Suprapubic skin (tissue), 3 donors: ENCODE data around the gene CRYBG1.

ENCODE experiments used
- POLR2A ChIP-seq, 2 donors: fragments of 450-650 bp; IDR thresholded peaks; one replicate each; pipeline ENCODE4 v1.6.1; 2017; ENCODE audit warnings: antibody characterized with exemption in 2 of 2, mild to moderate bottlenecking in 2 of 2, moderate library complexity in 2 of 2
- TF ChIP-seq, protein P1 (sequence below), 2 donors: fragments of 200-600 bp in 1 of 2; fragments of 450-650 bp in 1 of 2; sonication (generic) in 1 of 2; IDR thresholded peaks; one replicate each; pipeline ENCODE4 v1.5.1; 2016 to 2019; ENCODE audit warnings: antibody characterized with exemption in 2 of 2, mild to moderate bottlenecking in 1 of 2, moderate library complexity in 1 of 2

DNA sequence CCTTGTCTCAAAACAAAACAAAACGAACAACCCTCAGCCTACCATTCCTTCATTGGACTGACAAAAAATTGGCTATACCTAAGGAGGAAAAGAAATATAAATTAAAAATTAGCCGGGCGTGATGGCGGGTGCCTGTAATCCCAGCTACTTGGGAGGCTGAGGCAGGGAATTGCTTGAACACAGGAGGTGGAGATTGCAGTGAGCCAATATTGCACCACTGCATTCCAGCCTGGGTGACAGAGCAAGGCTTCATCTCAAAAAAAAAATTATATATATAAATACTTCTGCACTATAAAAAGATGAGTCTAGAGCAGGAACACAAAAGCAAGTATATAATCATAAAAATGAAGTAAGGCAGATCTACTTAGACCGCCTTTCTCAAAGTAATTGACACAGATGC, 109.8 kb downstream of the CRYBG1 start:
- TF ChIP-seq, protein P1, sequence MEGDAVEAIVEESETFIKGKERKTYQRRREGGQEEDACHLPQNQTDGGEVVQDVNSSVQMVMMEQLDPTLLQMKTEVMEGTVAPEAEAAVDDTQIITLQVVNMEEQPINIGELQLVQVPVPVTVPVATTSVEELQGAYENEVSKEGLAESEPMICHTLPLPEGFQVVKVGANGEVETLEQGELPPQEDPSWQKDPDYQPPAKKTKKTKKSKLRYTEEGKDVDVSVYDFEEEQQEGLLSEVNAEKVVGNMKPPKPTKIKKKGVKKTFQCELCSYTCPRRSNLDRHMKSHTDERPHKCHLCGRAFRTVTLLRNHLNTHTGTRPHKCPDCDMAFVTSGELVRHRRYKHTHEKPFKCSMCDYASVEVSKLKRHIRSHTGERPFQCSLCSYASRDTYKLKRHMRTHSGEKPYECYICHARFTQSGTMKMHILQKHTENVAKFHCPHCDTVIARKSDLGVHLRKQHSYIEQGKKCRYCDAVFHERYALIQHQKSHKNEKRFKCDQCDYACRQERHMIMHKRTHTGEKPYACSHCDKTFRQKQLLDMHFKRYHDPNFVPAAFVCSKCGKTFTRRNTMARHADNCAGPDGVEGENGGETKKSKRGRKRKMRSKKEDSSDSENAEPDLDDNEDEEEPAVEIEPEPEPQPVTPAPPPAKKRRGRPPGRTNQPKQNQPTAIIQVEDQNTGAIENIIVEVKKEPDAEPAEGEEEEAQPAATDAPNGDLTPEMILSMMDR (IDR thresholded peaks at IDR 0.05), result no peak
- no peak for TF ChIP-seq POLR2A (IDR thresholded peaks at IDR 0.05)
